22Rv1 (cell line): ENCODE data around the gene PIK3R5.

ENCODE experiments used
- H3K27ac ChIP-seq: fragments of 450-650 bp; 2 replicates; pipeline ENCODE4 v1.5.1; 2017
- CTCF ChIP-seq: fragments of 450-650 bp; IDR thresholded peaks from 2 replicates; pipeline ENCODE4 v1.5.1; 2017; ENCODE audit warnings: mild to moderate bottlenecking
- ZFX ChIP-seq: fragments of 450-650 bp; IDR thresholded peaks from 2 replicates; pipeline ENCODE4 v1.6.1; 2017; ENCODE audit warnings: antibody characterized with exemption, borderline replicate concordance

Gene PIK3R5

GRCh38 chr17:9004132-9004960, 38.8 kb upstream of the PIK3R5 start:
- H3K27ac ChIP-seq, result no peak overlapping the region
- no peak for TF ChIP-seq ZFX
- no peak for TF ChIP-seq CTCF

GRCh38 chr17:9003355-9004131, 38.0 kb upstream of the PIK3R5 start:
- no peak overlapping the region for H3K27ac ChIP-seq
- no peak for TF ChIP-seq CTCF
- TF ChIP-seq ZFX, result no peak

GRCh38 chr17:9002606-9003354, 37.3 kb upstream of the PIK3R5 start:
- peak; percentile 43 for TF ChIP-seq CTCF
- no peak for TF ChIP-seq ZFX
- H3K27ac ChIP-seq, result no peak overlapping the region

GRCh38 chr17:9002227-9002605, 36.7 kb upstream of the PIK3R5 start:
- TF ChIP-seq CTCF (no peak), ZFX (no peak)

GRCh38 chr17:9001559-9001958, 36.1 kb upstream of the PIK3R5 start:
- TF ChIP-seq ZFX (no peak), CTCF (no peak)

More at GRCh38 chr17:9002227-9002605, 36.7 kb upstream of the PIK3R5 start:
- H3K27ac ChIP-seq, result no peak overlapping the region

GRCh38 chr17:8997994-8998628, 32.6 kb upstream of the PIK3R5 start:
- TF ChIP-seq CTCF (peak; percentile 97), ZFX (no peak)
- no peak overlapping the region for H3K27ac ChIP-seq

More at GRCh38 chr17:9001559-9001958, 36.1 kb upstream of the PIK3R5 start:
- H3K27ac ChIP-seq, result no peak overlapping the region
